Inferior parietal cortex (tissue), 1 donor: ENCODE measurements around the gene GNAS.
A peak's percentile ranks its signal among the peaks of the same experiment; 100 is the strongest.
"Not testable (repeated sequence)": the region's sequence is repeated elsewhere in the genome, so short reads cannot be mapped to it uniquely, and the experiment has no call there.

Experiments
- DNase-seq: peaks from one replicate; pipeline ENCODE4 v3.0.0-alpha.2; 2016; ENCODE audit errors: extremely low spot score

The GNAS gene

GRCh38 chr20:58828136-58828535, 24.4 kb upstream of the GNAS start:
- no peak for DNase-seq

- not testable (repeated sequence) for DNase-seq
These were observed 23.7 kb upstream of the GNAS start for GRCh38 chr20:58828804-58829203.

GRCh38 chr20:58829531-58829941, 23.0 kb upstream of the GNAS start:
- DNase-seq, result peak; percentile 36

- no peak for DNase-seq
These were observed 20.1 kb upstream of the GNAS start for GRCh38 chr20:58832457-58832856.

GRCh38 chr20:58833921-58834320, 18.6 kb upstream of the GNAS start:
- DNase-seq, result no peak

GRCh38 chr20:58835231-58835630, 17.3 kb upstream of the GNAS start:
- DNase-seq, result no peak

- no peak for DNase-seq
These were observed 15.8 kb upstream of the GNAS start for GRCh38 chr20:58836616-58837204.

GRCh38 chr20:58837717-58838116, 14.8 kb upstream of the GNAS start:
- DNase-seq, result no peak

- no peak for DNase-seq
These were observed 14.3 kb upstream of the GNAS start for GRCh38 chr20:58838174-58838573.

GRCh38 chr20:58839474-58839874, 13.0 kb upstream of the GNAS start:
- DNase-seq, result no peak

- DNase-seq, result no peak
These were observed 12.3 kb upstream of the GNAS start for GRCh38 chr20:58839991-58840747.

- DNase-seq, result no peak
These were observed 11.5 kb upstream of the GNAS start for GRCh38 chr20:58840816-58841538.

- DNase-seq, result no peak
These were observed 10.8 kb upstream of the GNAS start for GRCh38 chr20:58841539-58842264.

- no peak for DNase-seq
These were observed 10.2 kb upstream of the GNAS start for GRCh38 chr20:58842276-58842675.

- DNase-seq, result no peak
These were observed 9.4 kb upstream of the GNAS start for GRCh38 chr20:58843128-58843556.

- DNase-seq, result no peak
These were observed 6.8 kb upstream of the GNAS start for GRCh38 chr20:58845706-58846105.

GRCh38 chr20:58847463-58847862, 5.1 kb upstream of the GNAS start:
- DNase-seq, result no peak

- DNase-seq, result peak; percentile 39
These were observed 1.8 kb upstream of the GNAS start, which contains the start of gene GNAS-AS1 for GRCh38 chr20:58850693-58851174. Gene GNAS-AS1 (minus strand): TSS chr20:58850902.

GRCh38 chr20:58851221-58851968, 1.1 kb upstream of the GNAS start:
- DNase-seq, result no peak

- DNase-seq, result no peak
These were observed 502 bp upstream of the GNAS start for GRCh38 chr20:58851969-58852458.

- DNase-seq, result no peak
These were observed 950 bp downstream of the GNAS start for GRCh38 chr20:58853466-58853865.
